ENCODE results near the gene TMEM178B.

TMEM178B gene

DNA sequence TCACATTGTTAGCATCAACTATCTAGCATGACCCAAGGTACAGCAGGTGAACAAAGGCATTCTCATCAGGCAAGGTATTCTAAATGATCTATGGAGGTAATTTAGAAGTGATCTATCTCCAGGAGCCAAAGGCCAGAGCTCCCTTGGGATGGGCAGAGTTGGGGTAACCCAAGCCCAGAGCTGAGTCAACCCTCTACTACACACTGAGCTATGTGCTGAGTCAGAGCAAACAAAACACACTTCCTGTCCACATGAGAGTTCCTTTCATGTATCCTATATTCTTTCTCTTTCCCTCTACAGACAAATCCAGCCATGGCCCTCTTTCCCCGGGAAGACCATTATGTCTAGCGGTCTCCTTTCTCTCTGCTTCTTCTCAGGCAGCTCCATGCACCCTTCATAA is 409.2 kb downstream of the TMEM178B start:
- Histone ChIP-seq H3F3A (ENCODE audit: control insufficient read depth, insufficient read depth) (no peaks in the 10 kb centered on the region), H3K79me2 (ENCODE audit: control insufficient read depth, low read length) (no peaks in the 10 kb centered on the region), H3K9me3 (ENCODE audit: control insufficient read depth, insufficient read depth, low read length) (no peaks in the 10 kb centered on the region), H3K27me3 (ENCODE audit: control insufficient read depth, low read length) (no peaks in the 10 kb centered on the region; the same call in 1 of the 2 replicates), H3K4me1 (ENCODE audit: control insufficient read depth, low read length) (no peaks in the 10 kb centered on the region), H3K27ac (ENCODE audit: low read depth, low read length) (no peak overlapping the region), H4K20me1 (ENCODE audit: control insufficient read depth, insufficient read depth, low read depth, low read length) (no peaks in the 10 kb centered on the region), H3K4me3 (ENCODE audit: low read length) (no peak overlapping the region), H3K9me2 (replicated peaks; ENCODE audit: control insufficient read depth, low read length) (no peaks in the 10 kb centered on the region), H3K36me3 (ENCODE audit: control insufficient read depth, low read length) (no peaks in the 10 kb centered on the region), H3K4me2 (ENCODE audit: low read length) (no peak overlapping the region)
- no peak for TF ChIP-seq EZH2phosphoT487 (IDR thresholded peaks at IDR 0.05; ENCODE audit: borderline replicate concordance, low read length)
- TF ChIP-seq, protein P1, sequence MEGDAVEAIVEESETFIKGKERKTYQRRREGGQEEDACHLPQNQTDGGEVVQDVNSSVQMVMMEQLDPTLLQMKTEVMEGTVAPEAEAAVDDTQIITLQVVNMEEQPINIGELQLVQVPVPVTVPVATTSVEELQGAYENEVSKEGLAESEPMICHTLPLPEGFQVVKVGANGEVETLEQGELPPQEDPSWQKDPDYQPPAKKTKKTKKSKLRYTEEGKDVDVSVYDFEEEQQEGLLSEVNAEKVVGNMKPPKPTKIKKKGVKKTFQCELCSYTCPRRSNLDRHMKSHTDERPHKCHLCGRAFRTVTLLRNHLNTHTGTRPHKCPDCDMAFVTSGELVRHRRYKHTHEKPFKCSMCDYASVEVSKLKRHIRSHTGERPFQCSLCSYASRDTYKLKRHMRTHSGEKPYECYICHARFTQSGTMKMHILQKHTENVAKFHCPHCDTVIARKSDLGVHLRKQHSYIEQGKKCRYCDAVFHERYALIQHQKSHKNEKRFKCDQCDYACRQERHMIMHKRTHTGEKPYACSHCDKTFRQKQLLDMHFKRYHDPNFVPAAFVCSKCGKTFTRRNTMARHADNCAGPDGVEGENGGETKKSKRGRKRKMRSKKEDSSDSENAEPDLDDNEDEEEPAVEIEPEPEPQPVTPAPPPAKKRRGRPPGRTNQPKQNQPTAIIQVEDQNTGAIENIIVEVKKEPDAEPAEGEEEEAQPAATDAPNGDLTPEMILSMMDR (IDR thresholded peaks at IDR 0.05; ENCODE audit: low read depth, low read length, poor library complexity, severe bottlenecking) = no peak

DNA sequence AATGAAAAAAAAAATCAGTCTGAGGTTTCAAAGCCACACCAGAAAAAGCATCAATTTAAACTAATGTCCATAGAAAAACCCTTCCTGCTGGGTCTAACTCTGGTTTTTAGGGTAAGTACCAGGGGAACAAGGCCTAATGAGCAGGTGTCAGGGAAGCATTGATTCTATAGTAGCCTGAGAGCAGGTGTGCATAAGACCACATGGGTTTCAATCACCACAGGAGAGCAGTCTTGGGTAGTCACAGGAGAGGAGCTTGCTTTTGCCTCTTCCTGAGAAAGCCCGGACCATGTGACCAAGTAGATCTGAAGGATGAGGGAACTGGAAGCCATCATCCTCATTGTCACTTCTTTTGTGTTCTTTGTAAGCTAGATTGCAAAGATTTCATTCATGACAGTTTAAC is 411.0 kb downstream of the TMEM178B start:
- Histone ChIP-seq H3K79me2 (ENCODE audit: control insufficient read depth, low read length) (no peaks in the 10 kb centered on the region), H3K27me3 (ENCODE audit: control insufficient read depth, low read length) (no peaks in the 10 kb centered on the region; the same call in 1 of the 2 replicates), H3K9me3 (ENCODE audit: control insufficient read depth, insufficient read depth, low read length) (no peaks in the 10 kb centered on the region), H3K9me2 (replicated peaks; ENCODE audit: control insufficient read depth, low read length) (no peaks in the 10 kb centered on the region), H3K4me3 (ENCODE audit: low read length) (no peak overlapping the region), H3K4me2 (ENCODE audit: low read length) (no peak overlapping the region), H3K27ac (ENCODE audit: low read depth, low read length) (no peak overlapping the region), H3F3A (ENCODE audit: control insufficient read depth, insufficient read depth) (no peaks in the 10 kb centered on the region), H3K4me1 (ENCODE audit: control insufficient read depth, low read length) (no peaks in the 10 kb centered on the region), H4K20me1 (ENCODE audit: control insufficient read depth, insufficient read depth, low read depth, low read length) (no peaks in the 10 kb centered on the region), H3K36me3 (ENCODE audit: control insufficient read depth, low read length) (no peaks in the 10 kb centered on the region)
- TF ChIP-seq, protein P1 (IDR thresholded peaks at IDR 0.05; ENCODE audit: low read depth, low read length, poor library complexity, severe bottlenecking) = no peak
- TF ChIP-seq EZH2phosphoT487 (IDR thresholded peaks at IDR 0.05; ENCODE audit: borderline replicate concordance, low read length) = no peak

DNA sequence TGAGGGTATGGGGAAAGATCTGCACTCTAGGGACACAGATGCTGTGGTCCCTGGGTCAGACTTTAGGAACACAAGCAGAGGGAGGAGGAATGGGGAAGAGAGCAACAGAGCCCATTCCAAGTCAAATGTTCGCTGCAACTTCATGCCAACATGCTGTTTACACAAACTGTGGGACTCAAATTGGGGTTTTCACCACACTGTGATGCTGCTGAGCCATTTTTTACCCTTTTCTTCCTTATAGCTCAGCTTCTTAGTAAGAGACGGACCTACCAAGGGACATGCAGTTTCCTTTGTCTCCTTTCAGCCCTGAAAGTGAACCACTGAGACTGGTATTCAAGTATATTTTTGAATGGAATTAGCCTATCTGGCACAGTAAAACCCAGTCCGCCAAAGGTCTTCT is 413.1 kb downstream of the TMEM178B start:
- H3K4me2 ChIP-seq (ENCODE audit: low read length) = no peak overlapping the region
- H3K36me3 ChIP-seq (ENCODE audit: control insufficient read depth, low read length) = no peaks in the 10 kb centered on the region
- TF ChIP-seq, protein P1 (IDR thresholded peaks at IDR 0.05; ENCODE audit: low read depth, low read length, poor library complexity, severe bottlenecking) = no peak
- TF ChIP-seq EZH2phosphoT487 (IDR thresholded peaks at IDR 0.05; ENCODE audit: borderline replicate concordance, low read length) = no peak
- no peaks in the 10 kb centered on the region for H3K79me2 ChIP-seq (ENCODE audit: control insufficient read depth, low read length)
- H3K9me2 ChIP-seq (replicated peaks; ENCODE audit: control insufficient read depth, low read length) = no peaks in the 10 kb centered on the region
- H3K4me3 ChIP-seq (ENCODE audit: low read length) = no peak overlapping the region
- no peaks in the 10 kb centered on the region for H3F3A ChIP-seq (ENCODE audit: control insufficient read depth, insufficient read depth)
- H3K27ac ChIP-seq (ENCODE audit: low read depth, low read length) = no peak overlapping the region
- H3K27me3 ChIP-seq (ENCODE audit: control insufficient read depth, low read length) = no peaks in the 10 kb centered on the region
- H3K4me1 ChIP-seq (ENCODE audit: control insufficient read depth, low read length) = no peaks in the 10 kb centered on the region
- H4K20me1 ChIP-seq (ENCODE audit: control insufficient read depth, insufficient read depth, low read depth, low read length) = no peaks in the 10 kb centered on the region
- no peaks in the 10 kb centered on the region for H3K9me3 ChIP-seq (ENCODE audit: control insufficient read depth, insufficient read depth, low read length)

Data from DOHH2 (cell line).